ENCODE measurements around the gene GNB1L. TPM values are rescaled to one million over a fixed set of nuclear protein-coding genes. Genes with fewer than 3 reads are reported as not detected.

Gene GNB1L
- total and polyA plus RNA-seq, 10 of the 15 experiments (the other 5 are each of a cell fraction or from before 2014, with no cell fraction given) = 0.21 to 19.4 (median 6.8) TPM

- RAD21 ChIA-PET (ENCODE audit: unreplicated experiment) = no interaction called here
Observed at GRCh38 chr22:19803736-19804267, 50.9 kb downstream of the GNB1L start.

GRCh38 chr22:19802894-19803735 lies 51.6 kb downstream of the GNB1L start:
- intact Hi-C loops (cut with micrococcal nuclease; ENCODE audit: unreplicated experiment) = no loop called here
- no peaks in the 10 kb centered on the region for H3K9me3 ChIP-seq (replicated peaks; ENCODE audit: control insufficient read depth, insufficient read depth, low read length)
- ChIA-PET RAD21 (ENCODE audit: unreplicated experiment) (no interaction called here), CTCF (no interaction called here), SMC1A (ENCODE audit: uncharacterized antibody, unreplicated experiment) (no interaction called here), POLR2A (no interaction called here)
- no peak overlapping the region for H3K9ac ChIP-seq (ENCODE audit: control insufficient read depth, insufficient read depth, low read length)
- 83% methylated on average over 19 of the region's 19 CpGs for WGBS (ENCODE audit: insufficient coverage, insufficient replicate concordance, low lambda C conversion rate, missing lambda C conversion rate)
- H3K27ac ChIP-seq (ENCODE audit: control insufficient read depth, insufficient read depth) = no peak overlapping the region
- no peak for FAIRE-seq
- H3K79me2 ChIP-seq (ENCODE audit: control insufficient read depth, insufficient read depth, low read length) = no peaks in the 10 kb centered on the region
- no peak for ATAC-seq
- in situ Hi-C loops (cut with MboI) = no loop called here
- H3K4me1 ChIP-seq (ENCODE audit: control insufficient read depth, insufficient read depth, low read length) = no peaks in the 10 kb centered on the region
- no peak overlapping the region for H2AFZ ChIP-seq (ENCODE audit: control insufficient read depth, low read depth, low read length)
- no peak overlapping the region for H3K4me3 ChIP-seq
- no TSS peak for BruUV-seq (replicated peaks)
- no peaks in the 10 kb centered on the region for H4K20me1 ChIP-seq (ENCODE audit: control insufficient read depth, insufficient read depth)
- no peak for DNase-seq (ENCODE audit: low read depth, low spot score)
- no peak overlapping the region for H3K4me2 ChIP-seq (ENCODE audit: control insufficient read depth, insufficient read depth)
- H3K27me3 ChIP-seq (replicated peaks in 1 of 2; ENCODE audit: control insufficient read depth in 2 of 2, insufficient read depth in 2 of 2, low read length in 1 of 2) = no peaks in the 10 kb centered on the region
- no peaks in the 10 kb centered on the region for H3K36me3 ChIP-seq (ENCODE audit: control insufficient read depth in 2 of 2, insufficient read depth in 2 of 2, low read length in 1 of 2)
- TF ChIP-seq RAD51 (IDR thresholded peaks at IDR 0.05) = no peak
- no peak for TF ChIP-seq HSF1 (IDR thresholded peaks at IDR 0.05; ENCODE audit: low read depth, low read length)
- no peak for TF ChIP-seq SMAD5 (IDR thresholded peaks at IDR 0.05; ENCODE audit: low read depth)
- no peak for TF ChIP-seq ZNF687 (IDR thresholded peaks at IDR 0.05)
- no peak for TF ChIP-seq MTA3 (IDR thresholded peaks at IDR 0.05; ENCODE audit: borderline replicate concordance, low read length)

More at GRCh38 chr22:19803736-19804267, 50.9 kb downstream of the GNB1L start:
- Histone ChIP-seq H3K4me3 (no peak overlapping the region), H3K36me3 (ENCODE audit: control insufficient read depth in 2 of 2, insufficient read depth in 2 of 2, low read length in 1 of 2) (no peaks in the 10 kb centered on the region), H4K20me1 (ENCODE audit: control insufficient read depth, insufficient read depth) (no peaks in the 10 kb centered on the region), H3K27ac (ENCODE audit: control insufficient read depth, insufficient read depth) (no peak overlapping the region), H3K4me1 (ENCODE audit: control insufficient read depth, insufficient read depth, low read length) (no peaks in the 10 kb centered on the region), H3K79me2 (ENCODE audit: control insufficient read depth, insufficient read depth, low read length) (no peaks in the 10 kb centered on the region), H3K9ac (ENCODE audit: control insufficient read depth, insufficient read depth, low read length) (no peak overlapping the region), H3K27me3 (replicated peaks in 1 of 2; ENCODE audit: control insufficient read depth in 2 of 2, insufficient read depth in 2 of 2, low read length in 1 of 2) (no peaks in the 10 kb centered on the region), H3K4me2 (ENCODE audit: control insufficient read depth, insufficient read depth) (no peak overlapping the region), H2AFZ (ENCODE audit: control insufficient read depth, low read depth, low read length) (no peak overlapping the region), H3K9me3 (replicated peaks; ENCODE audit: control insufficient read depth, insufficient read depth, low read length) (no peaks in the 10 kb centered on the region)
- ChIA-PET POLR2A (no interaction called here), CTCF (no interaction called here), SMC1A (ENCODE audit: uncharacterized antibody, unreplicated experiment) (no interaction called here)
- TF ChIP-seq PKNOX1 (IDR thresholded peaks at IDR 0.05) = no peak
- no peak for TF ChIP-seq FOXK2 (IDR thresholded peaks at IDR 0.05)
- no peak for TF ChIP-seq EED (IDR thresholded peaks at IDR 0.05; ENCODE audit: low read depth)
- TF ChIP-seq CEBPB (IDR thresholded peaks at IDR 0.05; ENCODE audit: borderline replicate concordance in 1 of 2, low read depth in 2 of 2, low read length in 2 of 2) = no peak
- DNase-seq (ENCODE audit: low read depth, low spot score) (no peak), FAIRE-seq (no peak), ATAC-seq (no peak)
- 90% methylated on average over 8 of the region's 8 CpGs for WGBS (ENCODE audit: insufficient coverage, insufficient replicate concordance, low lambda C conversion rate, missing lambda C conversion rate)
- in situ Hi-C loops (cut with MboI) (no loop called here), intact Hi-C loops (cut with micrococcal nuclease; ENCODE audit: unreplicated experiment) (no loop called here)
- no TSS peak for BruUV-seq (replicated peaks)

Data from GM12878 (cell line).